ENCODE data around the gene BCR.

- TF ChIP-seq CTCF (IDR thresholded peaks at IDR 0.05) (no peak), POLR2A (IDR thresholded peaks at IDR 0.05) (no peak), POLR2AphosphoS5 (IDR thresholded peaks at IDR 0.05) (no peak)
These were observed 3.9 kb downstream of the BCR start for GRCh38 chr22:23184100-23184763.
